ENCODE data around the gene BEND3. TPM values are rescaled to one million over a fixed set of nuclear protein-coding genes. Genes with fewer than 3 reads are reported as not detected.

Gene BEND3
- total RNA-seq, 4 donors from 2014 or later = 1.1 to 1.8 (median 1.4) TPM

DNA sequence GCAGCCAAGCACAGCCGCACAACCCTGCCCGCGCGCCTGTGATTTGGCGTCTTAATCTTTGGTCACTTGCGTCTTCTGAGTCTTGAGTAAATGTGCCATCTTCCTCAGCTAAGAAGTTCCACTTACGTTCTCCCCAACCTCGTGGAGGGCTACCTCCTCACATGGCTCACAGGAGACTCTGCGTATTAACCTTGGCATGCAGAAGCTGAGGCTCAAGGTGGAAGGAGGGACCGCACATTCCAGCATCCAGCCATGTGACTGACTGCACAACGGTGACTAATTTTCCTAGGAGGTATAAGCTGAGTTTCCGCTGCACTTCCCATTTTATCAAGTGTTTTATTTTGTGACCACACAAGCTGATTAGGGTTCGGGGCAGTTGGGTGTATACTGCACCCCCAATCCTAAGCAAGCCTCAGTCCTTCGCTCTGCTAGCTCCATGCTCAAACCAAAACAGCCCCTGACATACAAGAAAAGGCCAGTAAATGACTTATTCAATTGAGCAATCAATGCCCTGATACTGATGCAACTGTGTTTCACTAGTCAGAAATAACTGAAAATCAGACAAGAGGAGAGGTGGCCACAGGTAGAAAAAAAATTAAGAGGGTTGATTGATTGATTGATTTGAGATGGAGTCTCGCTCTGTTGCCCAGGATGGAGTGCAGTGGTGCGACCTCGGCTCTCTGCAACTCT is 7.0 kb downstream of the BEND3 start:
- H3K4me3 ChIP-seq (ENCODE audit: low read depth, poor library complexity, severe bottlenecking) = no peak overlapping the region
- TF ChIP-seq POLR2A (IDR thresholded peaks at IDR 0.05) = no peak
- TF ChIP-seq, protein P1, sequence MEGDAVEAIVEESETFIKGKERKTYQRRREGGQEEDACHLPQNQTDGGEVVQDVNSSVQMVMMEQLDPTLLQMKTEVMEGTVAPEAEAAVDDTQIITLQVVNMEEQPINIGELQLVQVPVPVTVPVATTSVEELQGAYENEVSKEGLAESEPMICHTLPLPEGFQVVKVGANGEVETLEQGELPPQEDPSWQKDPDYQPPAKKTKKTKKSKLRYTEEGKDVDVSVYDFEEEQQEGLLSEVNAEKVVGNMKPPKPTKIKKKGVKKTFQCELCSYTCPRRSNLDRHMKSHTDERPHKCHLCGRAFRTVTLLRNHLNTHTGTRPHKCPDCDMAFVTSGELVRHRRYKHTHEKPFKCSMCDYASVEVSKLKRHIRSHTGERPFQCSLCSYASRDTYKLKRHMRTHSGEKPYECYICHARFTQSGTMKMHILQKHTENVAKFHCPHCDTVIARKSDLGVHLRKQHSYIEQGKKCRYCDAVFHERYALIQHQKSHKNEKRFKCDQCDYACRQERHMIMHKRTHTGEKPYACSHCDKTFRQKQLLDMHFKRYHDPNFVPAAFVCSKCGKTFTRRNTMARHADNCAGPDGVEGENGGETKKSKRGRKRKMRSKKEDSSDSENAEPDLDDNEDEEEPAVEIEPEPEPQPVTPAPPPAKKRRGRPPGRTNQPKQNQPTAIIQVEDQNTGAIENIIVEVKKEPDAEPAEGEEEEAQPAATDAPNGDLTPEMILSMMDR (IDR thresholded peaks at IDR 0.05) = no peak
- 90 to 92% methylated on average over 17 of the region's 17 CpGs for WGBS, 2 donors
- intact Hi-C loops (cut with DNase I; ENCODE audit: low total_unique reads) = no loop called here
- peak in 1 of 2 donors; percentile 42 for DNase-seq (ENCODE audit: low spot score in 2 of 2)

GRCh38 chr6:107107791-107108190 is 7.5 kb downstream of the BEND3 start:
- TF ChIP-seq, protein P1 (IDR thresholded peaks at IDR 0.05) = no peak
- TF ChIP-seq POLR2A (IDR thresholded peaks at IDR 0.05) = no peak
- DNase-seq (ENCODE audit: low spot score in 2 of 2) = peak in 1 of 2 donors; percentile 32
- WGBS, 2 donors = 82% methylated on average over 4 of the region's 4 CpGs
- H3K4me3 ChIP-seq (ENCODE audit: low read depth, poor library complexity, severe bottlenecking) = no peak overlapping the region
- intact Hi-C loops (cut with DNase I; ENCODE audit: low total_unique reads) = no loop called here

DNA sequence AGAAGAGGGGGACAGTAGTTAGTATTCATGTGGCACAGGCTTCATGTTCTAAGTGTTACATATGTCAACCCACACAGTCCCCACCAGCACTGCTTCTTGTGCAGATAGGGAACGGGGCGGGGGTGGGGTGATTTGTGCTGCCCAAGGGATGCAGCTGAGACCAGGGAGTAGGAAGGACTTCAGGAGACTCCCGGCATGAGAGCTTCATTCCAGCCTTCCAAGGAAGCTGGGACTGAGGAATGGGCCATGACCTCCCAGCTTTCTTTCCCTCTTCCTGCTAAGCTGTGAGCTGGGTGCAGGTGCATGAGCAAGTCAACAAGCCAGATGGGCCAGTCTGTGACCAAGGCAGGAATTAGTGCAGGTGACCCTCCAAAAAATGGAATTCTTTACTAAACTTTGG is 9.2 kb downstream of the BEND3 start:
- WGBS, 2 donors = 92 to 93% methylated on average over 3 of the region's 3 CpGs
- TF ChIP-seq, protein P1 (IDR thresholded peaks at IDR 0.05) = no peak
- TF ChIP-seq POLR2A (IDR thresholded peaks at IDR 0.05) = no peak
- H3K4me3 ChIP-seq (ENCODE audit: low read depth, poor library complexity, severe bottlenecking) = no peak overlapping the region
- intact Hi-C loops (cut with DNase I; ENCODE audit: low total_unique reads) = no loop called here
- peak in 1 of 2 donors; percentile 42 for DNase-seq (ENCODE audit: low spot score in 2 of 2)

DNA sequence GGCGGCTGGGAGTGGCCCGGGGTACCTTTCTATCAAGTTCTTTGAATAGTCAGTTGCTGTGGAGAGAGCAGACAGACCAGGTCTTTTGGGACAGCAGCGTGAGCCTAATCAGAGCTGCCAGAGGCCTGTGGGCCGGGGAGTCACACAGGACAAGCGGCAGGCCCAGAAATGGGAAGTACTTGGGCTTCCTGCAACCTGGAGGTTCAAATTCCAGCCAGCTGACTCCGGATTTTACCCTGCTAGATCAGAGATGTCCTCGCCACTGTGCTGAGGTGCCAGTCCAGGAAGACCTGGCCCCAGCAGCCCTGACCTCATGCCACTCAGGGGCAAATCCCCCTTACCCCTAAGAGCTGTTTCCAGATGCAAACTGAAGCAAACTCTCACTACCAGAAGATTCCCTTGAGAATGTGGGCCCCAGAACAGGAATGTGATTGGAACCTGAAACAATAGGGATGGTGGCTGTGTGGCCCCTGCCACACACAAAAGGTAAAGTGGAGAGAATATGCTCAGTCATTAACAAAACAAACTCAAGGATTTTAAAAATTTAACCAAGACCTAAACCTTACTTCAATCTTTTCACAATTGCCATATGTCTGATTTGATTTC is 9.7 kb downstream of the BEND3 start:
- no peak for TF ChIP-seq POLR2A (IDR thresholded peaks at IDR 0.05)
- TF ChIP-seq, protein P1 (IDR thresholded peaks at IDR 0.05) = no peak
- H3K4me3 ChIP-seq (ENCODE audit: low read depth, poor library complexity, severe bottlenecking) = no peak overlapping the region
- 78 to 85% methylated on average over 7 of the region's 7 CpGs for WGBS, 2 donors
- intact Hi-C loops (cut with DNase I; ENCODE audit: low total_unique reads) = no loop called here
- peak in 1 of 2 donors; percentile 59 for DNase-seq (ENCODE audit: low spot score in 2 of 2)

DNA sequence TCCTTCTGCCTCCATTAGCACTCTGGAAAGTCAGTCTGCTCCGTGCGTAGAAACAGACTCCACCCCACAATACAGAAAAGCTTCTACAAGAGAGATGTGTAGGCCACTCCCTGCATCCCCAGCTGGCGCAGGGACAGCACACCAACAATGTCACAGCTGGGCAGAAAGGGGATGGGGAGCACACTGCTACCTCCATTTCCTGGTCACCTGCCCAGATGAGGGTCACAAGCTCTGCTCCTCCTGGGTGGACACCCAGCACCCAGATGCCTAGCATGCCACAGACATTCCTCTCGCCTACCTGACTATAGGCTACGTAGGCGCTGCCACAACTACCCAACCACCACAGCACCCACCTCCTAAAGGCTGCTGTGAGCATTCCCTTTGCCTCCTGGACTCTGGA is 12.2 kb downstream of the BEND3 start:
- DNase-seq (ENCODE audit: low spot score in 2 of 2) = peak in 1 of 2 donors; percentile 39
- no peak overlapping the region for H3K4me3 ChIP-seq (ENCODE audit: low read depth, poor library complexity, severe bottlenecking)
- 97 to 99% methylated on average over 6 of the region's 6 CpGs for WGBS, 2 donors
- intact Hi-C loops (cut with DNase I; ENCODE audit: low total_unique reads) = no loop called here
- TF ChIP-seq, protein P1 (IDR thresholded peaks at IDR 0.05) = no peak
- no peak for TF ChIP-seq POLR2A (IDR thresholded peaks at IDR 0.05)

All from lower leg skin (tissue), 4 donors.